BE2C (cell line): ENCODE results near the gene LCE1A. TPM values are rescaled to one million over a fixed set of nuclear protein-coding genes. Genes with fewer than 3 reads are reported as not detected.

Experiments used
- DNase-seq: peaks from one replicate; pipeline ENCODE4 v3.0.0-alpha.2; 2020
- H3K27me3 ChIP-seq: fragments of 250-450 bp; sonication (Bioruptor Pico); 2 replicates; pipeline ENCODE4 v1.5.1; 2020; ENCODE audit warnings: mild to moderate bottlenecking
- H3K36me3 ChIP-seq: fragments of 250-450 bp; sonication (Bioruptor Pico); 2 replicates; pipeline ENCODE4 v1.5.1; 2020; ENCODE audit warnings: mild to moderate bottlenecking
- H3K4me1 ChIP-seq: fragments of 250-450 bp; sonication (Bioruptor Pico); 2 replicates; pipeline ENCODE4 v1.5.1; 2020
- H3K4me3 ChIP-seq: 2 replicates; pipeline ENCODE4 v1.5.1; 2011; ENCODE audit warnings: low read depth, low read length
- H3K9me3 ChIP-seq: fragments of 250-450 bp; sonication (Bioruptor Pico); 2 replicates; pipeline ENCODE4 v1.5.1; 2020
- CTCF ChIP-seq: IDR thresholded peaks from 2 replicates; pipeline ENCODE4 v1.5.1; 2012; ENCODE audit warnings: mild to moderate bottlenecking, low read depth, low read length
- polyA plus RNA-seq: library from polyadenylated mRNA; unstranded; fragments of >200 nt; gene quantifications from one replicate; pipeline ENCODE4 v1.2.1, GENCODE V29; 2012; ENCODE audit warnings: low read depth, missing spikeins; ENCODE audit not compliant: insufficient read length, insufficient read depth

Gene LCE1A
- polyA plus RNA-seq, result not detected

GRCh38 chr1:152827173-152827572 is at the start of gene LCE1A:
Gene LCE1A, plus strand, starts transcription at chr1:152827473. Its CDS starts 0 bp downstream, at chr1:152827473.
- Histone ChIP-seq H3K36me3 (no peaks in the 10 kb centered on the region), H3K4me1 (no peaks in the 10 kb centered on the region), H3K9me3 (no peaks in the 10 kb centered on the region), H3K27me3 (no peaks in the 10 kb centered on the region), H3K4me3 (no peak within 1 kb of the TSS)
- no peak for DNase-seq
- TF ChIP-seq CTCF, result no peak

GRCh38 chr1:152777510-152778137 is 49.6 kb upstream of the LCE1A start:
- H3K9me3 ChIP-seq, result no peaks in the 10 kb centered on the region
- no peaks in the 10 kb centered on the region for H3K27me3 ChIP-seq
- no peak overlapping the region for H3K4me3 ChIP-seq
- peak; percentile 61 for TF ChIP-seq CTCF
- no peaks in the 10 kb centered on the region for H3K4me1 ChIP-seq
- no peaks in the 10 kb centered on the region for H3K36me3 ChIP-seq
- DNase-seq, result peak; percentile 47

GRCh38 chr1:152783095-152783494 is 44.2 kb upstream of the LCE1A start:
- Histone ChIP-seq H3K9me3 (no peaks in the 10 kb centered on the region), H3K27me3 (no peaks in the 10 kb centered on the region), H3K4me1 (no peaks in the 10 kb centered on the region), H3K36me3 (no peaks in the 10 kb centered on the region), H3K4me3 (no peak overlapping the region)
- no peak for DNase-seq
- TF ChIP-seq CTCF, result no peak

GRCh38 chr1:152786077-152786476 is 41.2 kb upstream of the LCE1A start, which contains the start of gene LCE1E:
Gene LCE1E, plus strand, starts transcription at chr1:152786257. Its CDS starts 1,043 bp downstream, at chr1:152787300.
- Histone ChIP-seq H3K4me1 (no peaks in the 10 kb centered on the region), H3K4me3 (no peak within 1 kb of the TSS), H3K9me3 (no peaks in the 10 kb centered on the region), H3K36me3 (no peaks in the 10 kb centered on the region), H3K27me3 (no peaks in the 10 kb centered on the region)
- DNase-seq, result no peak
- no peak for TF ChIP-seq CTCF

- TF ChIP-seq CTCF, result no peak
- no peaks in the 10 kb centered on the region for H3K4me1 ChIP-seq
- H3K9me3 ChIP-seq, result no peaks in the 10 kb centered on the region
- no peaks in the 10 kb centered on the region for H3K27me3 ChIP-seq
- H3K36me3 ChIP-seq, result no peaks in the 10 kb centered on the region
- no peak for DNase-seq
- H3K4me3 ChIP-seq, result no peak overlapping the region
Measured at GRCh38 chr1:152795686-152796085, 31.6 kb upstream of the LCE1A start.

- Histone ChIP-seq H3K4me3 (no peak within 1 kb of the TSS), H3K9me3 (no peaks in the 10 kb centered on the region), H3K27me3 (no peaks in the 10 kb centered on the region), H3K4me1 (no peaks in the 10 kb centered on the region), H3K36me3 (no peaks in the 10 kb centered on the region)
- DNase-seq, result no peak
- no peak for TF ChIP-seq CTCF
Measured at GRCh38 chr1:152796421-152796820, 30.9 kb upstream of the LCE1A start, which contains the start of gene LCE1D. Gene LCE1D, plus strand, starts transcription at chr1:152796721. Its CDS starts 1,074 bp downstream, at chr1:152797795.
